22Rv1 (cell line): ENCODE results near the gene GPATCH1.

Experiments
- ZFX ChIP-seq: fragments of 450-650 bp; IDR thresholded peaks from 2 replicates; pipeline ENCODE4 v1.6.1; 2017; ENCODE audit warnings: antibody characterized with exemption, borderline replicate concordance
- TF ChIP-seq, protein P1 (sequence below): fragments of 450-650 bp; IDR thresholded peaks from 2 replicates; pipeline ENCODE4 v1.5.1; 2017; ENCODE audit warnings: mild to moderate bottlenecking

DNA sequence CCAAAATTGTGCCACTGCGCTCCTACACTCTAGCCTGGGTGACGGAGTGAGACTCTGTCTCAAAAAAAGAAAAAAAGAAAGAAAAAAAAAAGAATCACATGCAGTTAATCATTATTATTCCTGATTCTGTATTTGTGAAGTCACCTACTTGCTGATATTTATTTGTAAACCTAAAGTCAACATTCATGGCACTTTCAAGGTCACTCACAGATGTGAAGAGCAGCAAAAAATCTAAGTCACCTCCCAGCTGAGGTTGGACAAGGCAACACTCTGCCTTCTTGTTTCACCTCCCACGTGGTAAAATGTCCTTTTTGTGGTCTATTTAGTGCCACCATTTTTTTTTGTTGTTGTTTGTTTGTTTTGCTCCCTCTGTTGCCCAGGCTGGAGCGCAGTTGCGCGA is 77.4 kb downstream of the GPATCH1 start:
- TF ChIP-seq, protein P1, sequence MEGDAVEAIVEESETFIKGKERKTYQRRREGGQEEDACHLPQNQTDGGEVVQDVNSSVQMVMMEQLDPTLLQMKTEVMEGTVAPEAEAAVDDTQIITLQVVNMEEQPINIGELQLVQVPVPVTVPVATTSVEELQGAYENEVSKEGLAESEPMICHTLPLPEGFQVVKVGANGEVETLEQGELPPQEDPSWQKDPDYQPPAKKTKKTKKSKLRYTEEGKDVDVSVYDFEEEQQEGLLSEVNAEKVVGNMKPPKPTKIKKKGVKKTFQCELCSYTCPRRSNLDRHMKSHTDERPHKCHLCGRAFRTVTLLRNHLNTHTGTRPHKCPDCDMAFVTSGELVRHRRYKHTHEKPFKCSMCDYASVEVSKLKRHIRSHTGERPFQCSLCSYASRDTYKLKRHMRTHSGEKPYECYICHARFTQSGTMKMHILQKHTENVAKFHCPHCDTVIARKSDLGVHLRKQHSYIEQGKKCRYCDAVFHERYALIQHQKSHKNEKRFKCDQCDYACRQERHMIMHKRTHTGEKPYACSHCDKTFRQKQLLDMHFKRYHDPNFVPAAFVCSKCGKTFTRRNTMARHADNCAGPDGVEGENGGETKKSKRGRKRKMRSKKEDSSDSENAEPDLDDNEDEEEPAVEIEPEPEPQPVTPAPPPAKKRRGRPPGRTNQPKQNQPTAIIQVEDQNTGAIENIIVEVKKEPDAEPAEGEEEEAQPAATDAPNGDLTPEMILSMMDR = no peak
- no peak for TF ChIP-seq ZFX
